NCI-H128 (cell line): ENCODE measurements around the gene ARHGAP42.
"Not testable (repeated sequence)": the region's sequence is repeated elsewhere in the genome, so short reads cannot be mapped to it uniquely, and the experiment has no call there.

Source experiments
- DNase-seq: peaks from one replicate; lab custom pipeline; 2025; ENCODE audit not compliant: unreplicated experiment; lab: John Stamatoyannopoulos, UW

ARHGAP42 gene

GRCh38 chr11:100726680-100727079 is 39.6 kb downstream of the ARHGAP42 start:
- no peak for DNase-seq

GRCh38 chr11:100727410-100727809 is 40.3 kb downstream of the ARHGAP42 start:
- DNase-seq, result no peak

GRCh38 chr11:100730266-100730665 is 43.2 kb downstream of the ARHGAP42 start:
- DNase-seq, result no peak

- DNase-seq, result no peak
Observed at GRCh38 chr11:100731471-100731870, 44.4 kb downstream of the ARHGAP42 start.

GRCh38 chr11:100732949-100733348 is 45.9 kb downstream of the ARHGAP42 start:
- DNase-seq, result no peak

GRCh38 chr11:100734743-100735527 is 47.8 kb downstream of the ARHGAP42 start:
- DNase-seq, result no peak

- no peak for DNase-seq
Observed at GRCh38 chr11:100735949-100736675, 49.0 kb downstream of the ARHGAP42 start.

- DNase-seq, result no peak
Observed at GRCh38 chr11:100738701-100739270, 51.7 kb downstream of the ARHGAP42 start.

GRCh38 chr11:100739666-100740065 is 52.6 kb downstream of the ARHGAP42 start:
- DNase-seq, result no peak

GRCh38 chr11:100740440-100740839 is 53.4 kb downstream of the ARHGAP42 start:
- DNase-seq, result no peak

- DNase-seq, result no peak
Observed at GRCh38 chr11:100741866-100742625, 55.0 kb downstream of the ARHGAP42 start.

- no peak for DNase-seq
Observed at GRCh38 chr11:100746448-100746847, 59.4 kb downstream of the ARHGAP42 start.

- DNase-seq, result no peak
Observed at GRCh38 chr11:100748153-100748552, 61.1 kb downstream of the ARHGAP42 start.

- not testable (repeated sequence) for DNase-seq
Observed at GRCh38 chr11:100749887-100750565, 62.9 kb downstream of the ARHGAP42 start.

- DNase-seq, result not testable (repeated sequence)
Observed at GRCh38 chr11:100750566-100750891, 63.4 kb downstream of the ARHGAP42 start.

GRCh38 chr11:100752371-100753171 is 65.5 kb downstream of the ARHGAP42 start:
- no peak for DNase-seq

- no peak for DNase-seq
Observed at GRCh38 chr11:100753172-100753543, 66.1 kb downstream of the ARHGAP42 start.

GRCh38 chr11:100753571-100753970 is 66.5 kb downstream of the ARHGAP42 start:
- DNase-seq, result no peak

GRCh38 chr11:100756559-100756958 is 69.5 kb downstream of the ARHGAP42 start:
- no peak for DNase-seq

- no peak for DNase-seq
Observed at GRCh38 chr11:100757646-100758045, 70.6 kb downstream of the ARHGAP42 start.
